Thyroid gland (tissue), 4 donors: ENCODE data around the gene FASTK.

ENCODE experiments used
- POLR2A ChIP-seq, 2 donors: fragments of 450-650 bp; IDR thresholded peaks; one replicate each; pipeline ENCODE4 v1.6.1; 2017; ENCODE audit warnings: antibody characterized with exemption in 2 of 2, mild to moderate bottlenecking in 2 of 2, moderate library complexity in 1 of 2
- TF ChIP-seq, protein P1 (sequence below), 6 experiments: fragments of 200-600 bp in 3 of 6; fragments of 450-650 bp in 3 of 6; sonication (generic) in 3 of 6; IDR thresholded peaks; one replicate each; pipeline ENCODE4 v1.5.1; 2016 to 2019; ENCODE audit warnings: antibody characterized with exemption in 6 of 6, mild to moderate bottlenecking in 2 of 6, inconsistent platforms in 1 of 6, moderate library complexity in 1 of 6

DNA sequence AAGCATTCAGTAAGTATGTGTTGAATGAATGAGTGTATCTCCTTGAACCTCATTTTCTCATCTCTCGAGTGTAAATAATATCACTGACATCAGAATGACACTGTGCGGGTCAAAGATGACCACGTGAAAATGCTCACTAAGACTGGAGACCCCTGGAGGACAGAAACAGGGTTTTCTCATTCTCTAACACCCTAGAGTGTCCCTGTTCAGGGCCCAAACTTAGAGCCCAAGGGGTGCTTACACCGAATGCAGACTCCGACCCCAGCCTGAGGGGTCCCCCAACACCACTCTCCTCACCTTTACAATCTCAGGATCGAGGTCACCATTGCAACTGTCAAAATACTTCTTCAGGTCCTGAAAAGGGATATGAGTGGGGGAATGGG is 24.3 kb downstream of the FASTK start:
- TF ChIP-seq POLR2A (IDR thresholded peaks at IDR 0.05) = no peak
- TF ChIP-seq, protein P1, sequence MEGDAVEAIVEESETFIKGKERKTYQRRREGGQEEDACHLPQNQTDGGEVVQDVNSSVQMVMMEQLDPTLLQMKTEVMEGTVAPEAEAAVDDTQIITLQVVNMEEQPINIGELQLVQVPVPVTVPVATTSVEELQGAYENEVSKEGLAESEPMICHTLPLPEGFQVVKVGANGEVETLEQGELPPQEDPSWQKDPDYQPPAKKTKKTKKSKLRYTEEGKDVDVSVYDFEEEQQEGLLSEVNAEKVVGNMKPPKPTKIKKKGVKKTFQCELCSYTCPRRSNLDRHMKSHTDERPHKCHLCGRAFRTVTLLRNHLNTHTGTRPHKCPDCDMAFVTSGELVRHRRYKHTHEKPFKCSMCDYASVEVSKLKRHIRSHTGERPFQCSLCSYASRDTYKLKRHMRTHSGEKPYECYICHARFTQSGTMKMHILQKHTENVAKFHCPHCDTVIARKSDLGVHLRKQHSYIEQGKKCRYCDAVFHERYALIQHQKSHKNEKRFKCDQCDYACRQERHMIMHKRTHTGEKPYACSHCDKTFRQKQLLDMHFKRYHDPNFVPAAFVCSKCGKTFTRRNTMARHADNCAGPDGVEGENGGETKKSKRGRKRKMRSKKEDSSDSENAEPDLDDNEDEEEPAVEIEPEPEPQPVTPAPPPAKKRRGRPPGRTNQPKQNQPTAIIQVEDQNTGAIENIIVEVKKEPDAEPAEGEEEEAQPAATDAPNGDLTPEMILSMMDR (IDR thresholded peaks at IDR 0.05) = no peak
